GM20000 (cell line): ENCODE results near the gene NEGR1.

Source experiments
- DNase-seq: peaks from one replicate; pipeline ENCODE4 v3.0.0; 2012; ENCODE audit warnings: low spot score
- CTCF ChIP-seq: IDR thresholded peaks from 2 replicates; pipeline ENCODE4 v1.5.1; 2012; ENCODE audit warnings: mild to moderate bottlenecking, control low read depth; ENCODE audit errors: extremely low read depth, missing control alignments

The NEGR1 gene

GRCh38 chr1:71766748-71767147, 515.6 kb downstream of the NEGR1 start:
- TF ChIP-seq CTCF: no peak
- DNase-seq: no peak

GRCh38 chr1:71762514-71763255, 519.7 kb downstream of the NEGR1 start:
- DNase-seq: no peak
- TF ChIP-seq CTCF: no peak

- TF ChIP-seq CTCF: no peak
- DNase-seq: no peak
Measured at GRCh38 chr1:71755441-71755840, 526.9 kb downstream of the NEGR1 start.

GRCh38 chr1:71753746-71754145, 528.6 kb downstream of the NEGR1 start:
- no peak for DNase-seq
- TF ChIP-seq CTCF: no peak

- TF ChIP-seq CTCF: no peak
Measured at GRCh38 chr1:71745326-71745725, 537.0 kb downstream of the NEGR1 start.

GRCh38 chr1:71743862-71744261, 538.5 kb downstream of the NEGR1 start:
- no peak for TF ChIP-seq CTCF
- DNase-seq: no peak

More at GRCh38 chr1:71745326-71745725, 537.0 kb downstream of the NEGR1 start:
- DNase-seq: no peak

GRCh38 chr1:71738910-71739309, 543.4 kb downstream of the NEGR1 start:
- DNase-seq: no peak
- TF ChIP-seq CTCF: no peak
